ENCODE measurements around the gene UBASH3A.
A peak's percentile ranks its signal among the peaks of the same experiment; 100 is the strongest.

The UBASH3A gene

GRCh38 chr21:42490720-42491119 is 87.0 kb downstream of the UBASH3A start:
- DNase-seq (ENCODE audit: low read depth): no peak

GRCh38 chr21:42491328-42491727 is 87.6 kb downstream of the UBASH3A start:
- DNase-seq (ENCODE audit: low read depth): no peak

- no peak for DNase-seq (ENCODE audit: low read depth)
These were observed 88.5 kb downstream of the UBASH3A start for GRCh38 chr21:42492201-42492600.

GRCh38 chr21:42493109-42494060 is 89.7 kb downstream of the UBASH3A start:
- DNase-seq (ENCODE audit: low read depth): no peak

GRCh38 chr21:42495027-42495426 is 91.3 kb downstream of the UBASH3A start:
- DNase-seq (ENCODE audit: low read depth): no peak

- no peak for DNase-seq (ENCODE audit: low read depth)
These were observed 92.0 kb downstream of the UBASH3A start for GRCh38 chr21:42495765-42496119.

- DNase-seq (ENCODE audit: low read depth): peak; percentile 99
These were observed 92.6 kb downstream of the UBASH3A start, which contains the start of gene RSPH1 for GRCh38 chr21:42496120-42496838. Gene RSPH1 (minus strand): TSS chr21:42496224. CDS start chr21:42496186, 38 bp downstream.

GRCh38 chr21:42496839-42497202 is 93.1 kb downstream of the UBASH3A start:
- DNase-seq (ENCODE audit: low read depth): no peak
